PC-9 (cell line): ENCODE measurements around the gene SCAPER. TPM values are rescaled to one million over a fixed set of nuclear protein-coding genes. Genes with fewer than 3 reads are reported as not detected.

Experiments
- BruUV-seq: library from RNA; stranded (reverse); fragments of 400-500 nt; replicated peaks from 2 replicates; lab custom pipeline; 2021; lab: Mats Ljungman, UMichigan
- CTCF ChIA-PET: fragments of 300-600 bp; sonication (Branson Sonifier 250); formaldehyde crosslinking; loops from one replicate; lab custom pipeline; 2022; ENCODE audit warnings: antibody characterized with exemption; lab: Charles Lee
- POLR2A ChIA-PET: fragments of 300-600 bp; sonication (Branson Sonifier 250); formaldehyde crosslinking; loops from one replicate; lab custom pipeline; 2022; ENCODE audit warnings: antibody characterized with exemption; ENCODE audit not compliant: unreplicated experiment; lab: Charles Lee
- DNase-seq, 2 experiments: peaks; one replicate each; pipeline versions ENCODE4 v3.0.0 to v3.0.0-alpha.2; 2015 to 2022; ENCODE audit warnings: mixed read lengths in 1 of 2
- H2AFZ ChIP-seq: fragments of 200-600 bp; sonication (generic); 2 replicates; pipeline ENCODE4 v1.8.1; 2017; ENCODE audit warnings: antibody characterized with exemption
- H3F3A ChIP-seq: fragments of 200-600 bp; sonication (generic); 2 replicates; pipeline ENCODE4 v1.8.1; 2017; ENCODE audit warnings: antibody characterized with exemption, mild to moderate bottlenecking, low read depth; ENCODE audit not compliant: insufficient read depth
- H3K27ac ChIP-seq: fragments of 200-600 bp; sonication (generic); 2 replicates; pipeline ENCODE4 v1.6.1; 2016; ENCODE audit warnings: mixed run types
- H3K27me3 ChIP-seq: fragments of 200-600 bp; sonication (generic); 2 replicates; pipeline ENCODE4 v1.6.1; 2016; ENCODE audit warnings: low read depth, mixed run types; ENCODE audit not compliant: insufficient read depth
- H3K36me3 ChIP-seq: fragments of 200-600 bp; sonication (generic); 2 replicates; pipeline ENCODE4 v1.6.1; 2016; ENCODE audit warnings: low read depth, mixed run types
- H3K4me1 ChIP-seq: fragments of 200-600 bp; sonication (generic); replicated peaks from 2 replicates; pipeline ENCODE4 v1.6.1; 2016; ENCODE audit warnings: mixed run types; ENCODE audit not compliant: insufficient read depth
- H3K4me2 ChIP-seq: fragments of 200-600 bp; sonication (generic); 2 replicates; pipeline ENCODE4 v1.6.1; 2017; ENCODE audit warnings: mixed run types
- H3K4me3 ChIP-seq: fragments of 200-600 bp; sonication (generic); 2 replicates; pipeline ENCODE4 v1.6.1; 2016; ENCODE audit warnings: mixed run types
- H3K79me2 ChIP-seq: fragments of 200-600 bp; sonication (generic); 2 replicates; pipeline ENCODE4 v1.6.1; 2017; ENCODE audit warnings: low read depth, mixed run types
- H3K9me2 ChIP-seq: fragments of 200-600 bp; sonication (generic); 2 replicates; pipeline ENCODE4 v1.8.1; 2017; ENCODE audit warnings: mild to moderate bottlenecking; ENCODE audit not compliant: insufficient read depth
- H3K9me3 ChIP-seq: fragments of 200-600 bp; sonication (generic); 2 replicates; pipeline ENCODE4 v1.8.1; 2016; ENCODE audit warnings: low read depth; ENCODE audit not compliant: insufficient read depth
- H4K20me1 ChIP-seq: fragments of 200-600 bp; sonication (generic); 2 replicates; pipeline ENCODE4 v1.8.1; 2017; ENCODE audit not compliant: insufficient read depth
- EZH2 ChIP-seq: fragments of 200-600 bp; sonication (generic); IDR thresholded peaks from 2 replicates; pipeline ENCODE4 v1.8.0; 2017; ENCODE audit warnings: antibody characterized with exemption, low read depth
- intact Hi-C: fragments of 100-400 bp; cut with micrococcal nuclease; formaldehyde crosslinking; loops from one replicate; pipeline ENCODE4 v1.10.0; 2022; ENCODE audit not compliant: unreplicated experiment
- total RNA-seq: library from RNA; stranded (reverse); gene quantifications from 2 replicates; pipeline ENCODE4 v1.2.3, GENCODE V29; 2021
- TF ChIP-seq, protein P1 (sequence below): fragments of 200-600 bp; sonication (generic); conservative IDR thresholded peaks from 2 replicates; pipeline ENCODE4 v1.6.1; 2017; ENCODE audit warnings: mixed run types, antibody characterized with exemption, mild to moderate bottlenecking, moderate library complexity

Gene SCAPER
- total RNA-seq, 1 experiment from 2014 or later = 18.7 TPM

DNA sequence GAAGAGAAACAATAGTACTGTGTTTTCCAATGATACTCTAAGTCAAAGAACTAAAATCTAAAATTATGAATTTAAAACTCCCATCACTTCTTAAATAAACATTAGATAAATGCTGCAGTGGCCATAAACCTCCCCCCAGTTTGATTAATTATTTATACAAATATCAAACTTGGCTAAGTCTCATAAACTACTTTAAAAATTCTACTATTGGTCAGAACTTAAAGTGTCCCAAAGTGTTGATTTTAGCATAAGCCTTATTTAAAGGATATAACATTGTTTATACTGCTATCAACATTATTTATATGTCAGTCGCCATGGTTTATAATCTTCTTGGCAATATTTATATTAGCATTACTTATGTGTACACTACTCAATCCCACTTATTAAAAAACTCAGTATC is 132.4 kb downstream of the SCAPER start:
- Histone ChIP-seq H3K36me3 (no peaks in the 10 kb centered on the region), H3F3A (no peaks in the 10 kb centered on the region), H3K4me1 (no peaks in the 10 kb centered on the region), H3K4me2 (no peak overlapping the region), H4K20me1 (no peaks in the 10 kb centered on the region), H3K9me3 (peaks cover 9% of the 10 kb centered on the region; the same call in 1 of the 2 replicates), H3K9me2 (0 out of 2 replicates have a peak, but pooled peaks cover 5% of the 10 kb centered on the region), H3K27me3 (no peaks in the 10 kb centered on the region), H3K27ac (no peak overlapping the region), H2AFZ (no peak overlapping the region), H3K4me3 (no peak overlapping the region), H3K79me2 (no peaks in the 10 kb centered on the region)
- CTCF ChIA-PET = no interaction called here
- no TSS peak for BruUV-seq
- TF ChIP-seq EZH2 = no peak
- TF ChIP-seq, protein P1, sequence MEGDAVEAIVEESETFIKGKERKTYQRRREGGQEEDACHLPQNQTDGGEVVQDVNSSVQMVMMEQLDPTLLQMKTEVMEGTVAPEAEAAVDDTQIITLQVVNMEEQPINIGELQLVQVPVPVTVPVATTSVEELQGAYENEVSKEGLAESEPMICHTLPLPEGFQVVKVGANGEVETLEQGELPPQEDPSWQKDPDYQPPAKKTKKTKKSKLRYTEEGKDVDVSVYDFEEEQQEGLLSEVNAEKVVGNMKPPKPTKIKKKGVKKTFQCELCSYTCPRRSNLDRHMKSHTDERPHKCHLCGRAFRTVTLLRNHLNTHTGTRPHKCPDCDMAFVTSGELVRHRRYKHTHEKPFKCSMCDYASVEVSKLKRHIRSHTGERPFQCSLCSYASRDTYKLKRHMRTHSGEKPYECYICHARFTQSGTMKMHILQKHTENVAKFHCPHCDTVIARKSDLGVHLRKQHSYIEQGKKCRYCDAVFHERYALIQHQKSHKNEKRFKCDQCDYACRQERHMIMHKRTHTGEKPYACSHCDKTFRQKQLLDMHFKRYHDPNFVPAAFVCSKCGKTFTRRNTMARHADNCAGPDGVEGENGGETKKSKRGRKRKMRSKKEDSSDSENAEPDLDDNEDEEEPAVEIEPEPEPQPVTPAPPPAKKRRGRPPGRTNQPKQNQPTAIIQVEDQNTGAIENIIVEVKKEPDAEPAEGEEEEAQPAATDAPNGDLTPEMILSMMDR = no peak
- intact Hi-C loops = no loop called here
- POLR2A ChIA-PET = no interaction called here
- no peak for DNase-seq

DNA sequence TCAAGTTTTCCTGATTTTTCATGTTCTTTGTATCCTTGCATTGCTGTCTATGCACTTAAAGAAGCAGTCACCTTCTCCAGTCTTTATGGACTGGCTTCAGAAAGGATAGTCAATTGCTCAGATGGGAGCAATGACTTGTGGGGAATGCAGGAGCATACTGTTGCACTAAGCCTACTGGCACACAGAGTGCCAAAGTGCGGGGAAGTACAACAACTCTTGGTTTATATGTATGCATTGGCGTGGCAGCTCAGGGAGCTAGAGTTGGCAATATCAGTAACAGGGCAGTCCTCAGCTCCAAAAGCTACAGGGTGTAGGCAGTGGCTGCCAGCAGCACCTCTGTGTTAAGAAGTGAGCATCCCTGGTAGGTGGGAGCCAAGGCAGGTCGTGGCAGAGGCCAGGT is 141.1 kb downstream of the SCAPER start:
- no peak overlapping the region for H2AFZ ChIP-seq
- no peak overlapping the region for H3K4me2 ChIP-seq
- H3K27me3 ChIP-seq = no peaks in the 10 kb centered on the region
- H3K79me2 ChIP-seq = no peaks in the 10 kb centered on the region
- CTCF ChIA-PET = no interaction called here
- intact Hi-C loops = no loop called here
- POLR2A ChIA-PET = no interaction called here
- peaks cover 5% of the 10 kb centered on the region; the same call in 1 of the 2 replicates for H3K36me3 ChIP-seq
- H3K4me1 ChIP-seq = no peaks in the 10 kb centered on the region
- no TSS peak for BruUV-seq
- H3K27ac ChIP-seq = no peak overlapping the region
- no peak for DNase-seq
- no peaks in the 10 kb centered on the region for H3F3A ChIP-seq
- H3K4me3 ChIP-seq = no peak overlapping the region
- no peaks in the 10 kb centered on the region for H4K20me1 ChIP-seq
- H3K9me2 ChIP-seq = no peaks in the 10 kb centered on the region
- TF ChIP-seq, protein P1 = no peak
- TF ChIP-seq EZH2 = no peak
- H3K9me3 ChIP-seq = no peaks in the 10 kb centered on the region; the same call in 1 of the 2 replicates

DNA sequence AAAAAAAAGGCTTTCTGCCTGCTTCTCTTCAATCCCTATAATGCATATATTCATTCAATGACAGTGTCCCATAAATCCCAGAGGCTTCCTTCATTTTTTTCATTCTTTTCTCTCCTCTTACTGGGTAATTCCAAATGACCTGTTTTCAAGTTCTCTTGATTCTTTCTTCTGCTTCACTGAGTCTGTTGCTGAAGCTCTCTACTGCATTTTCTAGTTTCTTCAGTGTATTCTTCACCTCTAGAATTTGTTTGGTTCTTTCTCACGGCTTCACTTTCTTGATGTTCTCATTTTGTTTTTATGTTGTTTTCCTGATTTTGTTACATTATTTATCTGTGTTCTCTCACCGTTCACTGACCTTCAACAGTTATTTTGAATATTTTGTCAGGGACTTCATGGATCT is 141.6 kb downstream of the SCAPER start:
- Histone ChIP-seq H3K27me3 (no peaks in the 10 kb centered on the region), H3K4me2 (no peak overlapping the region), H3K4me3 (no peak overlapping the region), H3F3A (no peaks in the 10 kb centered on the region), H4K20me1 (no peaks in the 10 kb centered on the region), H3K9me3 (no peaks in the 10 kb centered on the region; the same call in 1 of the 2 replicates), H3K4me1 (no peaks in the 10 kb centered on the region), H3K79me2 (no peaks in the 10 kb centered on the region), H3K36me3 (peaks cover 5% of the 10 kb centered on the region; the same call in 1 of the 2 replicates), H3K9me2 (no peaks in the 10 kb centered on the region), H2AFZ (no peak overlapping the region), H3K27ac (no peak overlapping the region)
- no TSS peak for BruUV-seq
- TF ChIP-seq, protein P1 = no peak
- TF ChIP-seq EZH2 = no peak
- no peak for DNase-seq
- POLR2A ChIA-PET = no interaction called here
- intact Hi-C loops = no loop called here
- CTCF ChIA-PET = no interaction called here
